HL-60 (cell line): ENCODE results near the gene MEAK7.
A peak's percentile ranks its signal among the peaks of the same experiment; 100 is the strongest.

Experiments
- DNase-seq, 2 experiments: peaks; one replicate each; pipeline ENCODE4 v3.0.0-alpha.2; 2010 to 2020; ENCODE audit warnings: low read depth in 1 of 2, low spot score in 1 of 2
- H3K27ac ChIP-seq: fragments of 250-450 bp; sonication (Bioruptor Pico); replicated peaks from 2 replicates; pipeline ENCODE4 v1.5.1; 2020; ENCODE audit warnings: mild to moderate bottlenecking, moderate library complexity
- H3K27me3 ChIP-seq: fragments of 250-450 bp; sonication (Bioruptor Pico); 2 replicates; pipeline ENCODE4 v1.5.1; 2021; ENCODE audit warnings: mild to moderate bottlenecking, moderate library complexity; ENCODE audit not compliant: insufficient read depth, poor library complexity, severe bottlenecking
- H3K4me3 ChIP-seq: replicated peaks from 2 replicates; pipeline ENCODE4 v1.5.1; 2011; ENCODE audit warnings: mild to moderate bottlenecking, control low read depth, low read length; ENCODE audit not compliant: insufficient read depth
- CTCF ChIP-seq: IDR thresholded peaks from one replicate; pipeline ENCODE4 v1.5.1; 2011; ENCODE audit warnings: low read length, control low read depth, inconsistent platforms; ENCODE audit not compliant: insufficient read depth
- GABPA ChIP-seq: IDR thresholded peaks from 2 replicates; pipeline ENCODE4 v1.6.1; 2012; ENCODE audit warnings: low read depth
- POLR2AphosphoS5 ChIP-seq: IDR thresholded peaks from 2 replicates; pipeline ENCODE4 v1.6.1; 2012; ENCODE audit warnings: low read depth
- REST ChIP-seq: IDR thresholded peaks from 2 replicates; pipeline ENCODE4 v1.6.1; 2012; ENCODE audit warnings: low read depth; ENCODE audit not compliant: insufficient replicate concordance
- SPI1 ChIP-seq: IDR thresholded peaks from 2 replicates; pipeline ENCODE4 v1.6.1; 2012; ENCODE audit warnings: low read depth, mild to moderate bottlenecking, borderline replicate concordance

Gene MEAK7

GRCh38 chr16:84514295-84514873 is 9.9 kb upstream of the MEAK7 start:
- H3K27ac ChIP-seq: peak overlapping the region; percentile 81
- no peak for DNase-seq
- no peak for TF ChIP-seq CTCF
- TF ChIP-seq POLR2AphosphoS5: no peak
- no peak for TF ChIP-seq REST
- TF ChIP-seq GABPA: no peak
- no peak for TF ChIP-seq SPI1
- H3K27me3 ChIP-seq: no peaks in the 10 kb centered on the region
- H3K4me3 ChIP-seq: no peak overlapping the region

GRCh38 chr16:84513666-84514065 is 9.2 kb upstream of the MEAK7 start:
- Histone ChIP-seq H3K27ac (peak overlapping the region; percentile 81), H3K27me3 (no peaks in the 10 kb centered on the region), H3K4me3 (no peak overlapping the region)
- no peak for DNase-seq
- TF ChIP-seq REST (no peak), SPI1 (no peak), GABPA (no peak), CTCF (no peak), POLR2AphosphoS5 (no peak)

GRCh38 chr16:84513123-84513522 is 8.7 kb upstream of the MEAK7 start:
- DNase-seq: no peak
- H3K27ac ChIP-seq: peak overlapping the region; percentile 81
- TF ChIP-seq GABPA (no peak), CTCF (no peak), SPI1 (no peak), REST (no peak), POLR2AphosphoS5 (no peak)

More at GRCh38 chr16:84513123-84513522, 8.7 kb upstream of the MEAK7 start:
- Histone ChIP-seq H3K27me3 (no peaks in the 10 kb centered on the region), H3K4me3 (no peak overlapping the region)
